ENCODE results near the gene PNPO. TPM values are rescaled to one million over a fixed set of nuclear protein-coding genes. Genes with fewer than 3 reads are reported as not detected.

PNPO gene
- total and polyA plus RNA-seq, 2 of the 13 experiments (the other 11 are each of a cell fraction or from before 2014, with no cell fraction given), result 47.9 to 63.3 TPM

- TF ChIP-seq ZBED4 (CRISPR knock-in tag; IDR thresholded peaks at IDR 0.05; ENCODE audit: borderline replicate concordance) (0 out of 2 replicates have a peak, but pooled peaks have one; percentile 8), SMAD1 (CRISPR knock-in tag; IDR thresholded peaks at IDR 0.05; ENCODE audit: borderline replicate concordance, low read depth) (no peak), SETDB1 (CRISPR knock-in tag; IDR thresholded peaks at IDR 0.05; ENCODE audit: borderline replicate concordance) (no peak), BATF2 (CRISPR knock-in tag; IDR thresholded peaks at IDR 0.05) (0 out of 2 replicates have a peak, but pooled peaks have one; percentile 19), MIER2 (CRISPR knock-in tag; IDR thresholded peaks at IDR 0.05) (no peak), ZNF543 (CRISPR knock-in tag; IDR thresholded peaks at IDR 0.05) (no peak), ZNF512 (CRISPR knock-in tag; IDR thresholded peaks at IDR 0.05) (0 out of 2 replicates have a peak, but pooled peaks have one; percentile 25), ZSCAN21 (CRISPR knock-in tag; IDR thresholded peaks at IDR 0.05; ENCODE audit: borderline replicate concordance) (no peak), KDM3A (CRISPR knock-in tag; IDR thresholded peaks at IDR 0.05; ENCODE audit: low read depth) (0 out of 2 replicates have a peak, but pooled peaks have one; percentile 9), ZNF75D (CRISPR knock-in tag; IDR thresholded peaks at IDR 0.05; ENCODE audit: borderline replicate concordance) (no peak), TAF15 (IDR thresholded peaks at IDR 0.05; ENCODE audit: low read depth, low read length, poor library complexity, severe bottlenecking) (no peak), SNAI1 (CRISPR knock-in tag; IDR thresholded peaks at IDR 0.05; ENCODE audit: borderline replicate concordance) (peak; percentile 67; the same call in 1 of the 2 replicates)
- TF ChIP-seq, protein P1, sequence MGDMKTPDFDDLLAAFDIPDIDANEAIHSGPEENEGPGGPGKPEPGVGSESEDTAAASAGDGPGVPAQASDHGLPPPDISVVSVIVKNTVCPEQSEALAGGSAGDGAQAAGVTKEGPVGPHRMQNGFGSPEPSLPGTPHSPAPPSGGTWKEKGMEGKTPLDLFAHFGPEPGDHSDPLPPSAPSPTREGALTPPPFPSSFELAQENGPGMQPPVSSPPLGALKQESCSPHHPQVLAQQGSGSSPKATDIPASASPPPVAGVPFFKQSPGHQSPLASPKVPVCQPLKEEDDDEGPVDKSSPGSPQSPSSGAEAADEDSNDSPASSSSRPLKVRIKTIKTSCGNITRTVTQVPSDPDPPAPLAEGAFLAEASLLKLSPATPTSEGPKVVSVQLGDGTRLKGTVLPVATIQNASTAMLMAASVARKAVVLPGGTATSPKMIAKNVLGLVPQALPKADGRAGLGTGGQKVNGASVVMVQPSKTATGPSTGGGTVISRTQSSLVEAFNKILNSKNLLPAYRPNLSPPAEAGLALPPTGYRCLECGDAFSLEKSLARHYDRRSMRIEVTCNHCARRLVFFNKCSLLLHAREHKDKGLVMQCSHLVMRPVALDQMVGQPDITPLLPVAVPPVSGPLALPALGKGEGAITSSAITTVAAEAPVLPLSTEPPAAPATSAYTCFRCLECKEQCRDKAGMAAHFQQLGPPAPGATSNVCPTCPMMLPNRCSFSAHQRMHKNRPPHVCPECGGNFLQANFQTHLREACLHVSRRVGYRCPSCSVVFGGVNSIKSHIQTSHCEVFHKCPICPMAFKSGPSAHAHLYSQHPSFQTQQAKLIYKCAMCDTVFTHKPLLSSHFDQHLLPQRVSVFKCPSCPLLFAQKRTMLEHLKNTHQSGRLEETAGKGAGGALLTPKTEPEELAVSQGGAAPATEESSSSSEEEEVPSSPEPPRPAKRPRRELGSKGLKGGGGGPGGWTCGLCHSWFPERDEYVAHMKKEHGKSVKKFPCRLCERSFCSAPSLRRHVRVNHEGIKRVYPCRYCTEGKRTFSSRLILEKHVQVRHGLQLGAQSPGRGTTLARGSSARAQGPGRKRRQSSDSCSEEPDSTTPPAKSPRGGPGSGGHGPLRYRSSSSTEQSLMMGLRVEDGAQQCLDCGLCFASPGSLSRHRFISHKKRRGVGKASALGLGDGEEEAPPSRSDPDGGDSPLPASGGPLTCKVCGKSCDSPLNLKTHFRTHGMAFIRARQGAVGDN (CRISPR knock-in tag; IDR thresholded peaks at IDR 0.05), result peak; percentile 2
- TF ChIP-seq, protein P2, sequence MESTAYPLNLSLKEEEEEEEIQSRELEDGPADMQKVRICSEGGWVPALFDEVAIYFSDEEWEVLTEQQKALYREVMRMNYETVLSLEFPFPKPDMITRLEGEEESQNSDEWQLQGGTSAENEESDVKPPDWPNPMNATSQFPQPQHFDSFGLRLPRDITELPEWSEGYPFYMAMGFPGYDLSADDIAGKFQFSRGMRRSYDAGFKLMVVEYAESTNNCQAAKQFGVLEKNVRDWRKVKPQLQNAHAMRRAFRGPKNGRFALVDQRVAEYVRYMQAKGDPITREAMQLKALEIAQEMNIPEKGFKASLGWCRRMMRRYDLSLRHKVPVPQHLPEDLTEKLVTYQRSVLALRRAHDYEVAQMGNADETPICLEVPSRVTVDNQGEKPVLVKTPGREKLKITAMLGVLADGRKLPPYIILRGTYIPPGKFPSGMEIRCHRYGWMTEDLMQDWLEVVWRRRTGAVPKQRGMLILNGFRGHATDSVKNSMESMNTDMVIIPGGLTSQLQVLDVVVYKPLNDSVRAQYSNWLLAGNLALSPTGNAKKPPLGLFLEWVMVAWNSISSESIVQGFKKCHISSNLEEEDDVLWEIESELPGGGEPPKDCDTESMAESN (CRISPR knock-in tag; conservative IDR thresholded peaks at IDR 0.05), result no peak
Measured at GRCh38 chr17:47896672-47897490, 44.5 kb upstream of the PNPO start (continued).
